Esophagus muscularis mucosa (tissue), 4 donors: ENCODE results near the gene CRB1. TPM values are rescaled to one million over a fixed set of nuclear protein-coding genes. Genes with fewer than 3 reads are reported as not detected.
A peak's percentile ranks its signal among the peaks of the same experiment; 100 is the strongest.

Experiments used
- DNase-seq: peaks from one replicate; pipeline ENCODE4 v3.0.0-alpha.2; 2017; ENCODE audit errors: extremely low spot score
- H3K27ac ChIP-seq, 4 donors: fragments of 200-600 bp; sonication (generic); replicated peaks in 1 of 4; 1 replicate in 3 of 4; 2 replicates in 1 of 4; pipeline ENCODE4 v1.5.1; 2016 to 2019; ENCODE audit warnings: mild to moderate bottlenecking in 1 of 4
- H3K27me3 ChIP-seq, 4 donors: fragments of 200-600 bp; sonication (generic); one replicate each; pipeline versions ENCODE4 v1.5.1 to v1.6.0; 2016 to 2019
- H3K36me3 ChIP-seq, 4 donors: fragments of 200-600 bp; sonication (generic); one replicate each; pipeline ENCODE4 v1.5.1; 2016 to 2019
- H3K4me1 ChIP-seq, 4 donors: fragments of 200-600 bp; sonication (generic); one replicate each; pipeline ENCODE4 v1.5.1; 2016 to 2019
- H3K4me3 ChIP-seq, 4 donors: fragments of 200-600 bp; sonication (generic); 1 replicate in 2 of 4; 2 replicates in 2 of 4; pipeline ENCODE4 v1.5.1; 2016 to 2019; ENCODE audit warnings: mild to moderate bottlenecking in 4 of 4, moderate library complexity in 1 of 4
- H3K9me3 ChIP-seq, 4 donors: fragments of 200-600 bp; sonication (generic); 1 replicate in 3 of 4; 2 replicates in 1 of 4; pipeline ENCODE4 v1.5.1; 2016 to 2019
- EP300 ChIP-seq: sonication (generic); formaldehyde crosslinking; IDR thresholded peaks from one replicate; pipeline ENCODE4 v1.6.1; 2017; ENCODE audit warnings: antibody characterized with exemption
- POLR2A ChIP-seq: fragments of 450-650 bp; IDR thresholded peaks from one replicate; pipeline ENCODE4 v1.6.1; 2017; ENCODE audit warnings: antibody characterized with exemption, moderate library complexity, mild to moderate bottlenecking, low read depth
- POLR2AphosphoS5 ChIP-seq, 2 donors: sonication (generic); formaldehyde crosslinking; IDR thresholded peaks; one replicate each; pipeline ENCODE4 v1.6.1; 2017; ENCODE audit warnings: antibody characterized with exemption in 2 of 2
- WGBS: methylation state at CpG from one replicate; pipeline ENCODE4 v1.1.5; 2018; 5-methylcytosine and 5-hydroxymethylcytosine counted together
- intact Hi-C: fragments of 100-400 bp; cut with DNase I; formaldehyde crosslinking; loops from one replicate; pipeline ENCODE4 v1.15.1; 2023
- total RNA-seq, 4 donors: library from RNA; depleted of rRNA; stranded (reverse); fragments of >200 nt; gene quantifications; one replicate each; pipeline versions ENCODE4 v1.1.0 to v1.2.1, GENCODE V29; 2016
- TF ChIP-seq, protein P1 (sequence below), 3 experiments: fragments of 200-600 bp in 2 of 3; fragments of 450-650 bp in 1 of 3; sonication (generic) in 2 of 3; IDR thresholded peaks; one replicate each; pipeline ENCODE4 v1.5.1; 2017 to 2019; ENCODE audit warnings: antibody characterized with exemption in 3 of 3, mild to moderate bottlenecking in 2 of 3, moderate library complexity in 1 of 3

The CRB1 gene
- total RNA-seq, 4 donors from 2014 or later: 0.23 to 0.83 (median 0.38) TPM

DNA sequence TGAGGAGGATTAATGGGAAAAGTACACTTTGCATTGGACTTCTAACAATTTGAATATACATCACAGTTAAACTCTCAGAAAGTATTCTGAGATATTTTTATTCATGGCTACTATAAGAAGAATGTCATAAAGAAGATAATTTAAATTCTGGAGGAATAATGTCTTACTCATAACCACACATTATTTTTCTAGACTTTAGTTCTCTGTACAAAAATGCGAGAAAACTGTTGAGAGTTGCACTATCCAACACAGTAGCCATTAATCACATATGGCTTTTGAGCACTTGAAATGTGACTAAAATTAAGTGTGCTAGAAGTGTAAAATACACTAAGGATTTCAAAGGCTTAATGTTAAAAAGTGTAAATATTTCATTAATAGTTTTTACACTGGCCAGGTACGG lies 53.8 kb downstream of the CRB1 start:
- H3K27ac ChIP-seq: no peak overlapping the region
- WGBS: 88% methylated on average over 2 of the region's 2 CpGs
- no peak overlapping the region for H3K4me3 ChIP-seq
- H3K9me3 ChIP-seq: no peaks in the 10 kb centered on the region
- no peaks in the 10 kb centered on the region for H3K27me3 ChIP-seq
- no peak for DNase-seq
- H3K4me1 ChIP-seq: no peaks in the 10 kb centered on the region
- H3K36me3 ChIP-seq: no peaks in the 10 kb centered on the region
- intact Hi-C loops: no loop called here
- TF ChIP-seq EP300 (no peak), POLR2AphosphoS5 (IDR thresholded peaks at IDR 0.05) (no peak), POLR2A (no peak)
- TF ChIP-seq, protein P1, sequence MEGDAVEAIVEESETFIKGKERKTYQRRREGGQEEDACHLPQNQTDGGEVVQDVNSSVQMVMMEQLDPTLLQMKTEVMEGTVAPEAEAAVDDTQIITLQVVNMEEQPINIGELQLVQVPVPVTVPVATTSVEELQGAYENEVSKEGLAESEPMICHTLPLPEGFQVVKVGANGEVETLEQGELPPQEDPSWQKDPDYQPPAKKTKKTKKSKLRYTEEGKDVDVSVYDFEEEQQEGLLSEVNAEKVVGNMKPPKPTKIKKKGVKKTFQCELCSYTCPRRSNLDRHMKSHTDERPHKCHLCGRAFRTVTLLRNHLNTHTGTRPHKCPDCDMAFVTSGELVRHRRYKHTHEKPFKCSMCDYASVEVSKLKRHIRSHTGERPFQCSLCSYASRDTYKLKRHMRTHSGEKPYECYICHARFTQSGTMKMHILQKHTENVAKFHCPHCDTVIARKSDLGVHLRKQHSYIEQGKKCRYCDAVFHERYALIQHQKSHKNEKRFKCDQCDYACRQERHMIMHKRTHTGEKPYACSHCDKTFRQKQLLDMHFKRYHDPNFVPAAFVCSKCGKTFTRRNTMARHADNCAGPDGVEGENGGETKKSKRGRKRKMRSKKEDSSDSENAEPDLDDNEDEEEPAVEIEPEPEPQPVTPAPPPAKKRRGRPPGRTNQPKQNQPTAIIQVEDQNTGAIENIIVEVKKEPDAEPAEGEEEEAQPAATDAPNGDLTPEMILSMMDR (IDR thresholded peaks at IDR 0.05): no peak

DNA sequence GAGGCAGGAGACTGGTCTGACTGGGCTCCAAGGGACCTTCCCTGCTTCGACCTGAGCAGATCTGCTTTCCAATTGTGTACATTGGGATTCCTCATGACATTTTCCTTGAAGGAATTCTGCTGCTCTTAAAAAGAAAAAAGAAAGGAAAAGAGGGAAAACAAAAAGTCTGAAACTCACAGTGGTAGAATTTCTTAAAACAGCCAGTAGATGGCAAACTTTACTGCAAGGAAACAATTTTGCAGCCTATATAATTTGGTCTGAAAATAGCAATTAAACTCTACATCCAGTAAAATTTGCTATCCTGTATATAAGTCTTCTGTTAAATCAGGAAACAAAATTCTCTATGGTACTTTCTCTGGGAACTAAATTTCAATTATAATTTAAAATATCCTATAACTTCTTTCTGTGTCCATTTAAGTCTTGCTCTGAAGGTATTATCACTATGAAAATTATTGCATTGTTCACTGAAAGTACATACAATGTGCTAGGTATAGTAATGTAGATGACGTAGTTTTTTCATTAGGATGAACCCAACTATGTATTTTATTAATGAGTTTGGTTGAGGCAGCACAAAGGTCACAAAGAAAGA lies 59.8 kb downstream of the CRB1 start:
- intact Hi-C loops: no loop called here
- Histone ChIP-seq H3K27ac (no peak overlapping the region), H3K36me3 (no peaks in the 10 kb centered on the region), H3K4me3 (no peak overlapping the region), H3K9me3 (no peaks in the 10 kb centered on the region), H3K27me3 (no peaks in the 10 kb centered on the region), H3K4me1 (no peaks in the 10 kb centered on the region)
- TF ChIP-seq, protein P1 (IDR thresholded peaks at IDR 0.05): peak; percentile 26 to 53 (median 42)
- no peak for TF ChIP-seq POLR2A
- DNase-seq: no peak
- WGBS: 22% methylated on average over 2 of the region's 2 CpGs

DNA sequence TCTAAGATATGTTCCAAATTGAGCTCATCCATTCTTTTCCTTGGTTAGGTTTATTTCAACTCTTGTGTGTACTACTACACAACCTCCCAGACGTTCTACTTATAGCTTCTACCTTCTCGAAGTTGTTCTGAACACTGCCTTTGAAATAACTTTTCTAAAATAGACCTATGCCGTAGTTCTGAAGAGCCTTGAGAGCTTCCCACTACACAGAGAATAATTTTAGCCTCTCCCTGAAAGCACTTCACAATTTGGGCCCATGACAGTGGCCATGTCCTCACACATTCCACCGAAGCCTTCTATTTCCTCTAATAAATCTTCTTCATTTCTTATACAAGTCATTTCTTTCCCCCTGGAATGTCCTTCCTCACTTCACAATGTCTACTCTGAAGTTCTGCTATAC lies 62.2 kb downstream of the CRB1 start:
- no peaks in the 10 kb centered on the region for H3K9me3 ChIP-seq
- 72% methylated on average over 4 of the region's 4 CpGs for WGBS
- no peak overlapping the region for H3K27ac ChIP-seq
- H3K27me3 ChIP-seq: no peaks in the 10 kb centered on the region
- DNase-seq: no peak
- no peaks in the 10 kb centered on the region for H3K36me3 ChIP-seq
- TF ChIP-seq POLR2AphosphoS5 (IDR thresholded peaks at IDR 0.05): no peak
- no peak for TF ChIP-seq EP300
- TF ChIP-seq, protein P1 (IDR thresholded peaks at IDR 0.05): no peak
- TF ChIP-seq POLR2A: no peak
- no peak overlapping the region for H3K4me3 ChIP-seq
- no peaks in the 10 kb centered on the region for H3K4me1 ChIP-seq
- intact Hi-C loops: no loop called here

DNA sequence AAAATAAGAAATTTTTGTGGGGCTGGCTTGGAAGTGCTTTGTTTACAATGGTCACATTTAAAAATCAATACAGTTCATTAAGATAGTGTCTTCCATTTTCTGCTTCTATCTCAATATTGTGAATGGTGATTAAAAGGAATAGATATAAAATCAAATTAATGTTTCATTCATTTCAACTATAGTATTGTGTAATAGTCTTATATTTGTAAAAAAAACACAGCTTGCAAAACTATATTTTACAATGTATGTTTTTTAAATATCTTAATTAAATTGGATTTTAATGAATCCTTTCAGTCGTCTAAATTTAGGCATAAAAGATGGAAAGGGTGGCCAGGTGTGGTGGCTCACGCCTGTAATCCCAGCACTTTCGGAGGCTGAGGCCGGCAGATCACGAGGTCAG lies 63.5 kb downstream of the CRB1 start:
- Histone ChIP-seq H3K4me3 (no peak overlapping the region), H3K27me3 (no peaks in the 10 kb centered on the region), H3K27ac (no peak overlapping the region), H3K36me3 (no peaks in the 10 kb centered on the region), H3K9me3 (no peaks in the 10 kb centered on the region), H3K4me1 (no peaks in the 10 kb centered on the region)
- intact Hi-C loops: no loop called here
- 93% methylated on average over 5 of the region's 5 CpGs for WGBS
- TF ChIP-seq EP300: no peak
- no peak for TF ChIP-seq POLR2A
- no peak for TF ChIP-seq POLR2AphosphoS5 (IDR thresholded peaks at IDR 0.05)
- TF ChIP-seq, protein P1 (IDR thresholded peaks at IDR 0.05): no peak
- DNase-seq: no peak

DNA sequence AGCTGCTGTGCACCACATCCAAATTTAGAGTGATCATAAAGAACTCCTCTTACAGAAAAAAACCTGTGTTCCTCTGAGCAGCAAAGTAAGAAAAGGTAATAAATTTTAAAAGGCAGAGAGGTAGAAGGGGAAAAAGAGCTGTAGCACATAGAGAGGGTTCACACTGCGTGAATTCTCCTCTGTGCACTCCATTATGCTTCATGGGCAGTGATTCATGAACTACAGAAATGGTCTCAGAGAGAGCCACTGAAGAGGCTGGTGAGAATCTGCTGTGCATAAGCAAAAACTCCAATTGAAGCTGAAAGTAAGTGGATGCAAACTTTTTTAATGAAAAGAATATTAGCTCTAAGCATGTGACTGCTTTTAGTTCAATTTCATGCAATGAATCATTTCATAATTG lies 65.0 kb downstream of the CRB1 start:
- Histone ChIP-seq H3K27me3 (no peaks in the 10 kb centered on the region), H3K36me3 (no peaks in the 10 kb centered on the region), H3K4me1 (no peaks in the 10 kb centered on the region), H3K4me3 (no peak overlapping the region), H3K9me3 (no peaks in the 10 kb centered on the region), H3K27ac (no peak overlapping the region)
- 83% methylated on average over 1 of the region's 1 CpG for WGBS
- DNase-seq: no peak
- TF ChIP-seq POLR2A: no peak
- TF ChIP-seq, protein P1 (IDR thresholded peaks at IDR 0.05): no peak
- no peak for TF ChIP-seq EP300
- no peak for TF ChIP-seq POLR2AphosphoS5 (IDR thresholded peaks at IDR 0.05)
- intact Hi-C loops: no loop called here
